ENCODE measurements around the gene IER2.

IER2 gene

GRCh38 chr19:13129384-13129783, 20.8 kb upstream of the IER2 start:
- Histone ChIP-seq H3K36me3 (ENCODE audit: low read depth) (peaks cover 32% of the 10 kb centered on the region), H3K4me3 (ENCODE audit: severe bottlenecking) (no peak overlapping the region), H3K9me3 (ENCODE audit: severe bottlenecking) (no peaks in the 10 kb centered on the region), H3K27me3 (ENCODE audit: insufficient read depth, poor library complexity, severe bottlenecking) (no peaks in the 10 kb centered on the region), H3K4me1 (ENCODE audit: insufficient read depth, poor library complexity, severe bottlenecking) (no peaks in the 10 kb centered on the region), H3K27ac (ENCODE audit: poor library complexity, severe bottlenecking) (no peak overlapping the region)
- ATAC-seq (ENCODE audit: low read depth) (no peak), DNase-seq (ENCODE audit: low spot score) (no peak)
- TF ChIP-seq, protein P1, sequence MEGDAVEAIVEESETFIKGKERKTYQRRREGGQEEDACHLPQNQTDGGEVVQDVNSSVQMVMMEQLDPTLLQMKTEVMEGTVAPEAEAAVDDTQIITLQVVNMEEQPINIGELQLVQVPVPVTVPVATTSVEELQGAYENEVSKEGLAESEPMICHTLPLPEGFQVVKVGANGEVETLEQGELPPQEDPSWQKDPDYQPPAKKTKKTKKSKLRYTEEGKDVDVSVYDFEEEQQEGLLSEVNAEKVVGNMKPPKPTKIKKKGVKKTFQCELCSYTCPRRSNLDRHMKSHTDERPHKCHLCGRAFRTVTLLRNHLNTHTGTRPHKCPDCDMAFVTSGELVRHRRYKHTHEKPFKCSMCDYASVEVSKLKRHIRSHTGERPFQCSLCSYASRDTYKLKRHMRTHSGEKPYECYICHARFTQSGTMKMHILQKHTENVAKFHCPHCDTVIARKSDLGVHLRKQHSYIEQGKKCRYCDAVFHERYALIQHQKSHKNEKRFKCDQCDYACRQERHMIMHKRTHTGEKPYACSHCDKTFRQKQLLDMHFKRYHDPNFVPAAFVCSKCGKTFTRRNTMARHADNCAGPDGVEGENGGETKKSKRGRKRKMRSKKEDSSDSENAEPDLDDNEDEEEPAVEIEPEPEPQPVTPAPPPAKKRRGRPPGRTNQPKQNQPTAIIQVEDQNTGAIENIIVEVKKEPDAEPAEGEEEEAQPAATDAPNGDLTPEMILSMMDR (IDR thresholded peaks at IDR 0.05; ENCODE audit: poor library complexity, severe bottlenecking), result no peak

GRCh38 chr19:13130886-13131490, 19.2 kb upstream of the IER2 start:
- H3K9me3 ChIP-seq (ENCODE audit: severe bottlenecking), result no peaks in the 10 kb centered on the region
- no peaks in the 10 kb centered on the region for H3K4me1 ChIP-seq (ENCODE audit: insufficient read depth, poor library complexity, severe bottlenecking)
- H3K4me3 ChIP-seq (ENCODE audit: severe bottlenecking), result no peak overlapping the region
- DNase-seq (ENCODE audit: low spot score) (no peak), ATAC-seq (ENCODE audit: low read depth) (no peak)
- no peak overlapping the region for H3K27ac ChIP-seq (ENCODE audit: poor library complexity, severe bottlenecking)
- peaks cover 34% of the 10 kb centered on the region for H3K36me3 ChIP-seq (ENCODE audit: low read depth)
- TF ChIP-seq, protein P1 (IDR thresholded peaks at IDR 0.05; ENCODE audit: poor library complexity, severe bottlenecking), result no peak
- no peaks in the 10 kb centered on the region for H3K27me3 ChIP-seq (ENCODE audit: insufficient read depth, poor library complexity, severe bottlenecking)

- H3K27ac ChIP-seq (ENCODE audit: poor library complexity, severe bottlenecking), result no peak overlapping the region
- DNase-seq (ENCODE audit: low spot score) (no peak), ATAC-seq (ENCODE audit: low read depth) (no peak)
- H3K36me3 ChIP-seq (ENCODE audit: low read depth), result peaks cover 41% of the 10 kb centered on the region
- no peak overlapping the region for H3K4me3 ChIP-seq (ENCODE audit: severe bottlenecking)
- H3K9me3 ChIP-seq (ENCODE audit: severe bottlenecking), result no peaks in the 10 kb centered on the region
- no peaks in the 10 kb centered on the region for H3K27me3 ChIP-seq (ENCODE audit: insufficient read depth, poor library complexity, severe bottlenecking)
- TF ChIP-seq, protein P1 (IDR thresholded peaks at IDR 0.05; ENCODE audit: poor library complexity, severe bottlenecking), result no peak
- no peaks in the 10 kb centered on the region for H3K4me1 ChIP-seq (ENCODE audit: insufficient read depth, poor library complexity, severe bottlenecking)
These were observed 17.6 kb upstream of the IER2 start for GRCh38 chr19:13132471-13133180.

DNA sequence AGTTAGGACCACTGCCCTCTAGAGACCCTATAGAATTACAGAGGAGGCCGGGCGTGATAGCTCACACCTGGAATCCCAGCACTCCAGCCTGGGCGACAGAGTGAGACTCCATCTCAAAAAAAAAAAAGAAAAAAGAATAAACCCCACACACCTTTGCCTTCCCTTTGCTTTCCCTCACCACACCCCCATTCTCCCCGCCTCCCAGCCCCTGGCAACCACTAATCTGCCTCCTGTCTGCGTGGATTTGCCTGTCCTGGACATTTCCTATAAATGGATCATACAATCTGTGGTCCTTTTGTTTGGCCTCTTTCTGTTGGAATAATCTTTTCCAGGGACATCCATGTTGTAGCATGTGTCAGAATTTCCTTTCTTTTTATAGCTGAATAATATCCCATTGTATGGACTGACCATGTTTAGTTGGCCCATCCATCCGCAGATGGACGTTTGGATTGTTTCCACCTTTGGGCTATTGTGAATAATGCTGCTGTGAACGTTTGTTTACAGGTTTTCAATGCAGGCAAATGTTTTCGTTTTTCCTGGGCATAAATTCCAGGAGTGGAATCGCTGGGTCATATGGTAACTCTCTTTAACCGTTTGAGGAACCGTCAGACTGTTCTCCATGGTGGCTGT, 16.9 kb upstream of the IER2 start:
- Histone ChIP-seq H3K27ac (ENCODE audit: poor library complexity, severe bottlenecking) (no peak overlapping the region), H3K4me1 (ENCODE audit: insufficient read depth, poor library complexity, severe bottlenecking) (no peaks in the 10 kb centered on the region), H3K36me3 (ENCODE audit: low read depth) (peaks cover 48% of the 10 kb centered on the region), H3K9me3 (ENCODE audit: severe bottlenecking) (no peaks in the 10 kb centered on the region), H3K27me3 (ENCODE audit: insufficient read depth, poor library complexity, severe bottlenecking) (no peaks in the 10 kb centered on the region), H3K4me3 (ENCODE audit: severe bottlenecking) (no peak overlapping the region)
- DNase-seq (ENCODE audit: low spot score), result no peak
- no peak for ATAC-seq (ENCODE audit: low read depth)
- TF ChIP-seq, protein P1 (IDR thresholded peaks at IDR 0.05; ENCODE audit: poor library complexity, severe bottlenecking), result no peak
